ENCODE measurements around the gene CASP9. TPM values are rescaled to one million over a fixed set of nuclear protein-coding genes. Genes with fewer than 3 reads are reported as not detected.

CASP9 gene
- total and polyA plus RNA-seq, 10 of the 15 experiments (the other 5 are each of a cell fraction or from before 2014, with no cell fraction given), result 2.7 to 14.6 (median 7.6) TPM

DNA sequence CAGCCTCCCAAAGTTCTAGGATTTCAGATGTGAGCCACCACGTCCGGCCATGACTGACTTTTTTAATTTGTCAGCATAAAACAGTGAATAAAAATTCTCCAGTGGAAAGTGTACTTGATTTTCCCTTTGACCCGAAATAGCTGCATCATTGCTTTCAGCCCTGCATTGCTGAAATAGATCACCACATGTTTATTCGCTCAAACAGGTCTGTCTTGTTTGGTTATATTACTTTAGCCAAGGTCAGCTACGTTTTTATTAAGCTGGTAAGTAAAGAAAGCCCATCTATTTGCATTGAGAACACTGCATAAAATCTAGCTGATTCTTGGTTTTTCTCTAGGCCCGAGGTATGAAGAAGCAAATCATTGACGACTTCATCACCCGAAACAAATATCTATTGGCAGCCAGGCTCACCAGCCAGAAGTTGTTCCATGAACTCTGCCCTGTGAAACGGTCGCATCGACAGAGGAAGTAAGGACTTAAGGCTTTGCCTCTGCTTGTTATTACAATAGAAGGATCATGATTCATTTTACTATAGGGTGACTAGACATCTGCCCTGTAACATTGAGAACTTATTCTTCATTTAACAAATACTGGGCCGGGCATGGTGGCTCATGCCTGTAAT is 35.3 kb upstream of the CASP9 start:
- DNase-seq (ENCODE audit: low read depth, low spot score), result no peak
- no TSS peak for BruUV-seq (replicated peaks)
- SMC1A ChIA-PET (ENCODE audit: uncharacterized antibody, unreplicated experiment), result interaction anchor here (0.8 kb wide), 1 partner anchor 27 kb away, joined by 3 read pairs; no protein-coding TSS in a partner anchor
- TF ChIP-seq IRF4 (IDR thresholded peaks at IDR 0.05; ENCODE audit: low read depth, low read length) (no peak), ZNF687 (IDR thresholded peaks at IDR 0.05) (no peak), BMI1 (IDR thresholded peaks at IDR 0.05; ENCODE audit: borderline replicate concordance) (no peak), POLR2A (IDR thresholded peaks at IDR 0.05; ENCODE audit: low read depth, low read length) (no peak), ASH2L (IDR thresholded peaks at IDR 0.05; ENCODE audit: borderline replicate concordance, low read depth) (no peak), ZNF24 (IDR thresholded peaks at IDR 0.05) (no peak), BHLHE40 (IDR thresholded peaks at IDR 0.05; ENCODE audit: borderline replicate concordance in 1 of 2, low read depth in 2 of 2, low read length in 1 of 2) (no peak), SUZ12 (IDR thresholded peaks at IDR 0.05; ENCODE audit: unreplicated experiment) (no peak), TBL1XR1 (IDR thresholded peaks at IDR 0.05; ENCODE audit: low read depth, low read length) (no peak), NFIC (IDR thresholded peaks at IDR 0.05; ENCODE audit: low read depth, low read length) (no peak), USF2 (IDR thresholded peaks at IDR 0.05; ENCODE audit: borderline replicate concordance, low read depth, low read length) (no peak)
- no peak overlapping the region for H3K4me3 ChIP-seq
- H3K27ac ChIP-seq (ENCODE audit: control insufficient read depth, insufficient read depth), result no peak overlapping the region
- in situ Hi-C loops (cut with MboI), result no loop called here
- H3K79me2 ChIP-seq (ENCODE audit: control insufficient read depth, insufficient read depth, low read length), result no peaks in the 10 kb centered on the region
- no peak for ATAC-seq
- no peak for FAIRE-seq
- CTCF ChIA-PET, result no interaction called here
- RAD21 ChIA-PET (ENCODE audit: unreplicated experiment), result no interaction called here
- no peak overlapping the region for H2AFZ ChIP-seq (ENCODE audit: control insufficient read depth, low read depth, low read length)
- no peak overlapping the region for H3K4me2 ChIP-seq (ENCODE audit: control insufficient read depth, insufficient read depth)
- no peak overlapping the region for H3K9ac ChIP-seq (ENCODE audit: control insufficient read depth, insufficient read depth, low read length)
- no peaks in the 10 kb centered on the region for H3K9me3 ChIP-seq (replicated peaks; ENCODE audit: control insufficient read depth, insufficient read depth, low read length)
- intact Hi-C loops (cut with micrococcal nuclease; ENCODE audit: unreplicated experiment), result no loop called here
- peaks cover 4% of the 10 kb centered on the region for H3K4me1 ChIP-seq (ENCODE audit: control insufficient read depth, insufficient read depth, low read length)
- no peaks in the 10 kb centered on the region for H3K27me3 ChIP-seq (replicated peaks in 1 of 2; ENCODE audit: control insufficient read depth in 2 of 2, insufficient read depth in 2 of 2, low read length in 1 of 2)
- POLR2A ChIA-PET, result interaction anchor here (0.6 to 1.6 kb wide), 2 partner anchors 21 to 224 kb away, joined by 5 to 7 read pairs; no protein-coding TSS in a partner anchor
- H4K20me1 ChIP-seq (ENCODE audit: control insufficient read depth, insufficient read depth), result no peaks in the 10 kb centered on the region
- WGBS (ENCODE audit: insufficient coverage, insufficient replicate concordance, low lambda C conversion rate, missing lambda C conversion rate), result 94% methylated on average over 12 of the region's 12 CpGs
- H3K36me3 ChIP-seq (ENCODE audit: control insufficient read depth in 2 of 2, insufficient read depth in 2 of 2, low read length in 1 of 2), result peaks cover 0 to 9% of the 10 kb centered on the region in 2 experiments; a peak in 3 of 4 replicates

All from GM12878 (cell line).